ENCODE measurements around the gene RDH13.
A peak's percentile ranks its signal among the peaks of the same experiment; 100 is the strongest.

RDH13 gene

GRCh38 chr19:55094456-55095259 is 31.7 kb upstream of the RDH13 start:
- no peak overlapping the region for H3K4me3 ChIP-seq (ENCODE audit: low read length)
- DNase-seq (ENCODE audit: low read depth, low spot score), result no peak

GRCh38 chr19:55092423-55093318 is 29.7 kb upstream of the RDH13 start:
- DNase-seq (ENCODE audit: low read depth, low spot score), result no peak
- H3K4me3 ChIP-seq (ENCODE audit: low read length), result no peak overlapping the region

- no peak for DNase-seq (ENCODE audit: low read depth, low spot score)
- no peak overlapping the region for H3K4me3 ChIP-seq (ENCODE audit: low read length)
Measured at GRCh38 chr19:55091955-55092354, 29.0 kb upstream of the RDH13 start.

- H3K4me3 ChIP-seq (ENCODE audit: low read length), result no peak overlapping the region
- no peak for DNase-seq (ENCODE audit: low read depth, low spot score)
Measured at GRCh38 chr19:55091126-55091910, 28.4 kb upstream of the RDH13 start.

- DNase-seq (ENCODE audit: low read depth, low spot score), result no peak
- H3K4me3 ChIP-seq (ENCODE audit: low read length), result no peak overlapping the region
Measured at GRCh38 chr19:55090564-55090963, 27.6 kb upstream of the RDH13 start.

- H3K4me3 ChIP-seq (ENCODE audit: low read length), result no peak overlapping the region
- no peak for DNase-seq (ENCODE audit: low read depth, low spot score)
Measured at GRCh38 chr19:55089342-55089944, 26.5 kb upstream of the RDH13 start.

- peak; percentile 37 for DNase-seq (ENCODE audit: low read depth, low spot score)
Measured at GRCh38 chr19:55088543-55089341, 25.8 kb upstream of the RDH13 start.

GRCh38 chr19:55088021-55088451 is 25.1 kb upstream of the RDH13 start:
- no peak overlapping the region for H3K4me3 ChIP-seq (ENCODE audit: low read length)
- no peak for DNase-seq (ENCODE audit: low read depth, low spot score)

More at GRCh38 chr19:55088543-55089341, 25.8 kb upstream of the RDH13 start:
- H3K4me3 ChIP-seq (ENCODE audit: low read length), result no peak overlapping the region

GRCh38 chr19:55087542-55087901 is 24.6 kb upstream of the RDH13 start:
- DNase-seq (ENCODE audit: low read depth, low spot score), result no peak
- no peak overlapping the region for H3K4me3 ChIP-seq (ENCODE audit: low read length)

- H3K4me3 ChIP-seq (ENCODE audit: low read length), result no peak overlapping the region
- DNase-seq (ENCODE audit: low read depth, low spot score), result no peak
Measured at GRCh38 chr19:55086730-55087541, 24.0 kb upstream of the RDH13 start.

GRCh38 chr19:55085923-55086715 is 23.2 kb upstream of the RDH13 start:
- DNase-seq (ENCODE audit: low read depth, low spot score), result no peak
- no peak overlapping the region for H3K4me3 ChIP-seq (ENCODE audit: low read length)

GRCh38 chr19:55084416-55084815 is 21.5 kb upstream of the RDH13 start:
- DNase-seq (ENCODE audit: low read depth, low spot score), result no peak
- no peak overlapping the region for H3K4me3 ChIP-seq (ENCODE audit: low read length)

GRCh38 chr19:55083004-55083850 is 20.3 kb upstream of the RDH13 start:
- no peak for DNase-seq (ENCODE audit: low read depth, low spot score)
- no peak overlapping the region for H3K4me3 ChIP-seq (ENCODE audit: low read length)

- H3K4me3 ChIP-seq (ENCODE audit: low read length), result no peak overlapping the region
- peak; percentile 28 for DNase-seq (ENCODE audit: low read depth, low spot score)
Measured at GRCh38 chr19:55082020-55082851, 19.3 kb upstream of the RDH13 start.

- no peak for DNase-seq (ENCODE audit: low read depth, low spot score)
- no peak overlapping the region for H3K4me3 ChIP-seq (ENCODE audit: low read length)
Measured at GRCh38 chr19:55081770-55082019, 18.7 kb upstream of the RDH13 start.

Data from Jurkat, Clone E6-1 (cell line).